GM19324 (cell line): Measurements from ENCODE around the gene MAPKAP1.
"Not testable (repeated sequence)": the region's sequence is repeated elsewhere in the genome, so short reads cannot be mapped to it uniquely, and the experiment has no call there.

ENCODE experiments used
- ATAC-seq: cut with Tn5 transposase; IDR thresholded peaks from one replicate; pipeline ENCODE4 v1.9.1; 2021; ENCODE audit warnings: mild to moderate bottlenecking, moderate library complexity; ENCODE audit not compliant: unreplicated experiment, low FRiP score

Gene MAPKAP1

GRCh38 chr9:125739436-125739835 is 32.4 kb upstream of the MAPKAP1 start:
- ATAC-seq = no peak

GRCh38 chr9:125732562-125732961 is 25.6 kb upstream of the MAPKAP1 start:
- no peak for ATAC-seq

- no peak for ATAC-seq
Measured at GRCh38 chr9:125730168-125730567, 23.2 kb upstream of the MAPKAP1 start.

GRCh38 chr9:125726456-125727132 is 19.6 kb upstream of the MAPKAP1 start:
- no peak for ATAC-seq

DNA sequence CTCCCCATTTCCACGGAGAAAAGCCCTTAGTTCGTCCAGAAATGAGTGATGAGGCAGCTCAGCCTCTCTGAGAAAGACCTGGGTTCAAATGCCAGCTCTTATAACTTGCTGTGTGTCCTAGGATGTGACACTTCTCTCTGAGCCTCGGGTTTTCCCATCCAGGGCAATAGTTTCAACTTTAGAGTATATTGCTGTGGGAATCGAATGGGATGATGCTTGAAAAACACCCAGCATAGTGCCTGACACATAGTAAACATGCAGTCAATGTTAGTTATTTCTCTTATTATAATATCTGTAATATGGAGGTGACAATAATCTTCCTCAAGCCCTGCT is 430 bp upstream of the MAPKAP1 start:
- ATAC-seq = peak; percentile 13

GRCh38 chr9:125705893-125706292 is 1.1 kb downstream of the MAPKAP1 start:
- no peak for ATAC-seq

- ATAC-seq = no peak
Measured at GRCh38 chr9:125703662-125704061, 3.3 kb downstream of the MAPKAP1 start.

GRCh38 chr9:125701351-125701750 is 5.7 kb downstream of the MAPKAP1 start:
- ATAC-seq = peak; percentile 47

- peak; percentile 64 for ATAC-seq
Measured at GRCh38 chr9:125700791-125701190, 6.2 kb downstream of the MAPKAP1 start.

DNA sequence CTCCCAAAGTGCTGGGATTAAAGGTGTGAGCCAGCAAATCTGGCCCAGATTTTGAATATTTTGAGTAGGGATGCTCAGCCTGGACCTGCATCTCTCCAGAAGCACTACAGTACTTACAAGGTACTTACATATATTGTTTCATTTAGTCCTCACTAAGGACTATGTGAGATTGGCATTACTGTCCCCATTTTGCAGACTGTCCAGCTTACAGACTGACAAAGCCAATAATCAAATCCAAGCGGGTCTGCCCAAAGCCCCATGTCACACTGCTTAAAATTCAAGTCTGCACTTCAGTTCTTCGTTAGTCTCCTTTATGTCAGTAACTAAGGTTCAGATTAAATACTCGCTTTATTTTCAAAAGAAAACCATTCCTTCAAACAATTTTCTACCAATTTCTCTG is 7.1 kb downstream of the MAPKAP1 start:
- no peak for ATAC-seq

DNA sequence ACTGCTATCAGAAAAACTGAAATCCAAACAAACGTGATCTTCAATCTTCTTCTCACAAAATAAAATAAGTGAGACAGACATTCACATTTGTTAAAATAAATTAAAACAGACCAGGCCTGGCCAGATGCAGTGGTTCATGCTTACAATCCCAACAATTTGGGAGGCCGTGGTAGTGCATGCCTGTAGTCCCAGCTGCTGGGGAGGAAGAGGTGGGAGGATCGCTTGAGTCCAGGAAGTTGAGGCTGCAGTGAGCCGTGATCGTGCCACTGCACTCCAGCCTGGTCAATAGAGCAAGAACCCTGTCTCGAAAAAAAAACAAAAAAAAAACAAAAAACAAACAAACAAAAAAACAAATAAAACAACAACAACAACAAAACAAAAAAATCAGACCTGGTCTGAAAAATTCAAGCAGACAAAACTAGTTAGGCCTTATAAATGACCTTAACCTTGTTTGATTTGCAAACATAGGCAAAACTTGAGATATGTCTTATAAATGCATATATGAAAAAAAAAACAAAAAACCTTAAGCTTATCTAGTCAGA is 10.8 kb downstream of the MAPKAP1 start:
- ATAC-seq = no peak

GRCh38 chr9:125695548-125695947 is 11.5 kb downstream of the MAPKAP1 start:
- ATAC-seq = not testable (repeated sequence)

DNA sequence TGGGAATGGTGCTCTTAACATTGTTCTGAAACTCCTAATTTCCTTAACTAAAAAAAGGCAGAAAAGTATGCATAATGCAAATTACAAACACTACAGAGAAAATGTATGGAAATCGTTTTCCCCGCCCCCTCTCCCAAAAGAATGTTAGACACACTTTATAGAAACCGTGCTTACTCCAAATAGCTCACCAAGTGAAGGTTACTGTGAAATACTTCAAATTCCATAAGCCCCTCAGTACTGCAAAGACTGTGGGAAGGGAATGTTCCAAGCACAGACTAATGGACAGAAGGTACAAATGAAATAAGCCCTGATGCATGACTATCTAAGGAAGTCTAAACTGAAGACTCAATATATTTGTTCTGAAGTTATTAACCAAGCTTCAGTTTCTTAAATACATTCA is 12.5 kb downstream of the MAPKAP1 start:
- no peak for ATAC-seq

DNA sequence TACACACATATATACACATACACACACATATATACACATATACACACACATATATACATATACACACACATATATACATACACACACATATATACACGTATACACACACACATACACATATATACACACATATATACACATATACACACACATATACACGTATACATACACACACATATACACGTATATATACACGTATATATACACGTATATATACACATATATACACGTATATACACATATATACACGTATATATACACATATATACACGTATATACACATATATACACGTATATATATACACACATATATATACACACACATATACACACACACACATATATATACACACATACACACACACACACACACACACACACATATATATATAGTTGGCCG is 13.5 kb downstream of the MAPKAP1 start:
- ATAC-seq = not testable (repeated sequence)

DNA sequence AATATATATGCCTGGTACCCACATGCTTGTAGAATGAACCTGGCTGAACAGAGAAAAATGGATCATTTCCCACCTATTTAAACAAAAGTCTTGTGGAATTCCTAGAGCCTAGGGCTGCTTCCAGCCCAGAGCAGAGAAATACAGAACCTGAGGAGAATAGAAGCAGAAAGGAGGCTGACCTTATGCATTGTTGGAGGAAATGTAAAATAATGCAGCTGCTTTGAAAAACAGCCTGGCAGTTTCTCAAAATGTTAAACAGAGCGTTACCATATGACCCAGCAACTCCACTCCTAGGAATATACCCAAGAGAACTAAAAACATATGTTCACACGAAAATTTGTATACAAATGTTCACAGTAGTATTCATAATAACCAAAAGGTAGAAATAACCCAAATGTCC is 15.1 kb downstream of the MAPKAP1 start:
- no peak for ATAC-seq

- ATAC-seq = no peak
Measured at GRCh38 chr9:125690679-125691078, 16.3 kb downstream of the MAPKAP1 start.

DNA sequence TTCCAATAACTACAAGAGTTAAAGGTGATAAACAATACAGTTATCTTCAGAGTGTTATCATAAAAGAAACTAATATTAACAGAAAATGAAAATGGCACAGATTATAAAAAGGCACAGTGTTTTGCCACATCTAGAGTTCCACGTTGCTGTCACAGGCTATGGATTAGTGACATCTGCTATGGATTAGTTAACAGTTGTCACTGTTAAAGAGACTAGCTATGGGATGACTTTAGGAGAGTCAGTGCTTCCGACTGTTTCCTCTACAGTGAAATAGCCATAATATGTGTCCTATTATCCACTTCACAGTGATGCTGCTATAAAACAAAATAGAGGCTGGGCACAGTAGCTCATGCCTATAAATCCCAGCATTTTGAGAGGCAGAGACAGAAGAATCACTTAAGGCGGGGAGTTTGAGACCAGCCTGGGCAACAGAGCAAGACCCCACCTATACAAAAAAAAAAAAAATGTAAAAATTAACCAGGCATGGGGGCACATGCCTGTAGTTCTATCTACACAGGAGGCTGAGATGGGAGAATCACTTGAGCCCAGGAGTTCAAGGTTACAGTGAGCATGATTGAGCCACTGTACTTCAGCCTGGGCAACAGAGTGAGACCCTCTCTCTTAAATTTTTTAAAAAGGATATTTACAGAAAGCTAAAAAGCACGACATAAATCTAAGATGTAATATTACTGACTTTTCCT is 19.7 kb downstream of the MAPKAP1 start:
- ATAC-seq = no peak

DNA sequence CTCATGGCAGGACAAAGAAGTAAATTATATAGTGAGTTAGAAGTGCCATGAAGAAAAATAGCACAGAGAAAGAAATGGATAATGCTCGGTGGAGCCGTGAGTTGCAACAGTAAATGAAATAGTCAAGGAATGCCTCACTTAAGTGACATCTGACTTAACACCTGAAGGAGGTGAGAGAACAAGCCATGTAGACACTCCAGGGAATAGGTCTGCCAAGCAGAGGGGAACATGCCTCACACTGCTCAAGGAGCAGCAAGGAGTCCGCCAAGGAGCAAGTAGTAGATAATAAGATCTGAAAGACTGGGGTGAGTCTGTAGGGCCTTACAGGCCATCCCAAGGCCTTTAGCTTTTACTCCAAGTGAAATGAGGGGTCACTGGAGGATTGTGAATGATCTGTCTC is 21.8 kb downstream of the MAPKAP1 start:
- no peak for ATAC-seq

- no peak for ATAC-seq
Measured at GRCh38 chr9:125683486-125683885, 23.5 kb downstream of the MAPKAP1 start.

DNA sequence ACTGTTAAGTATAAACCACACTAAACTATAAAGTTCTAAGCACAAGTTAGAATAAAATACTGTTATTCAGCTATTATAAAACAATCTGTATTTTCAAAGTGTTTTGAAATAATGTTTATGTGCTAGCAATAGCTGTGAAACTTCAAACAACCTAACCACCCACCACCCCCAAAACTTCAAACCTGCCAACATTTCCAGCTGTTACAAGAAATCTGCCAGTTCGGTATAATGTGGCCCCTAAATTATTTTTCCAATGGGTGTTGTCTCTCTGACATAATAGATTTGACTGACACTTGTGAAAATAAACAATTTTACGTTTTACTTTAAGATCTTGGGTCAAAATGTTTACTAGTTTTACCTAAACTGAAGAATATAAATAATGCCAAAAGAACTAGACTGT is 24.7 kb downstream of the MAPKAP1 start:
- no peak for ATAC-seq

DNA sequence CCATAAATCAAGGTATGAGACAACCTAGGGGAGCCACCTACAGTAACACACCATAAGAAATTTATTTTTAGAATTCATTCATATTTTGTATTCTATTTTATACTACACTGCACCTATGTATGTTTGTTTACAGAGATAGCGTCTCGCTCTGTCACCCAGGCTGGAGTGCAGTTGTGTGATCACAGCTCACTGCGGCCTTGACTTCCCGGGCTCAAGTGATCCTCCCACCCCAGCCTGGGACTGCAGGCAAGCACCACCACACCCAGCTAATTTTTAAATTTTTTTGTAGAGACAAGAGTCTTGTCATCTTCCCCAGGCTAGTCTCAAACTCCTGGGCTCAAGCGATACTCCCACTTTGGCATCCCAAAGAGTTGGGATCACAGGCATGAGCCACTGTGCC is 25.4 kb downstream of the MAPKAP1 start:
- ATAC-seq = no peak

DNA sequence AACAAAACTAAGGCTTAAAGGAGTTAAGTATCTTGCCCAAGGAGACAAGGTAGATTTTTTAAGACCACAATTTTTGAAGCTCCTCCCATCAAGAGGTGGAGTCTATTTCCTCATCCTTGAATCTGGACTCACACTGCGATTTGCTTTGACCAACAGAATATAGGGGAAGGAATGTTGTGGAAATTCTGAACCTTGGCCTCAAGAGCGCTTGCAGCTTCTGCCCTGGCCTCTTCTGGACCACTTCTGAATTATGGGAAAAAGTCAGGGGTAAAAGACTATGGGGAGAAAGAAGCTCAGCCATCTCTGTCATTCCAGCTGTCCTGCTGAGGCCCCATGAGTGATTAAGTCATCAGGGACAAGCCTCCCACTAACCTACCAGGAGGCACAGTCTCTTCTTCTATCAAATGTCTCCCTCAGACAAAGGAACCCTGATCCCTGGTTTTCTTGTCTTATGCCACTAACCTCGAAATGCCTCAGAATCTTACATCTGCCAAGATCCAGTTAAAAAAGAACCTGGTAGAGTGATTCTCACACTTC is 25.9 kb downstream of the MAPKAP1 start:
- ATAC-seq = no peak
